Measurements from ENCODE around the gene RTP4. TPM values are rescaled to one million over a fixed set of nuclear protein-coding genes. Genes with fewer than 3 reads are reported as not detected.
A peak's percentile ranks its signal among the peaks of the same experiment; 100 is the strongest.

Gene RTP4
- 4.4 and 5.2 TPM in 2 replicates for total RNA-seq (2014; rRNA removed; shearing (Covaris generic))

- peak; percentile 79 for DNase-seq (ENCODE audit: low read depth)
Measured at GRCh38 chr3:187368251-187369088, at the start of gene RTP4. TSS of gene RTP4 (plus strand) at chr3:187368385. CDS start at chr3:187368442, 57 bp downstream.

DNA sequence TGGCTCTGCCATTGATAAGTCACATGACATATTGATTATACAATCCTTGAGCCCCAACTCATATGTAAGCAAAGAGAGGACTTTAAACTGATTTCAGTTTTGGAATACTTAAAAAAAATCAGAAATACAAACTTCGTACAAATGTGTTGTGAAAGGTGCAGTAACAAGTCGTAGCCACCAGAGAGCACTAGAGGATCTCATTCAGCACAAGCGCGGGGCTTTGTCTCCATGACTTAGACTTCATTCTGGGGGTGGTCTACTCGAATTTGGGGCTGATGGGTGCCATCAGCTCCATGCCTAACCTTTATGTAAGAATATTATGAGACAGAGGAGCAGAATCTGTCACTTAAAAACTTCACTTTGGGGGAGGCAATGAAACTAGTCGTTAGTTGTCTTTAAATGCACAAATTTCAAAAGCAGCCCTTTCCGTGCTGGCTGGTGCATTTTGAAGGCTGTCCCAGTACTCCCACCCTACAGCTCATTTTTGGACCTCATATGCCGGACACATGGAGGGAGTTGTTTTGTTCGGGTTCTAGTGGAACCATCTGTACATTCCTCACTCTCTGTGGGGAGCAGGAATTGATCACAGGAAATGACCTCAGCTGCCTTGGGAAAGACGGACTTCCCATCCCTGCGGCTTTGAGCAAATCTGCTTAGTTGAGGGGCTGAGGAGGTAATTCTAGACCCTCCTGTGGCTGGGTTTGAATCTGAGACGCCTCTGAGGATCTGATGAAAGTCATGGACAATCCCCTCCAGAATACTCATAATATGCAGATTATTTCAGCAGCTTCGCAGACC lies 49.2 kb upstream of the RTP4 start:
- peak; percentile 57 for DNase-seq (ENCODE audit: low read depth)

DNA sequence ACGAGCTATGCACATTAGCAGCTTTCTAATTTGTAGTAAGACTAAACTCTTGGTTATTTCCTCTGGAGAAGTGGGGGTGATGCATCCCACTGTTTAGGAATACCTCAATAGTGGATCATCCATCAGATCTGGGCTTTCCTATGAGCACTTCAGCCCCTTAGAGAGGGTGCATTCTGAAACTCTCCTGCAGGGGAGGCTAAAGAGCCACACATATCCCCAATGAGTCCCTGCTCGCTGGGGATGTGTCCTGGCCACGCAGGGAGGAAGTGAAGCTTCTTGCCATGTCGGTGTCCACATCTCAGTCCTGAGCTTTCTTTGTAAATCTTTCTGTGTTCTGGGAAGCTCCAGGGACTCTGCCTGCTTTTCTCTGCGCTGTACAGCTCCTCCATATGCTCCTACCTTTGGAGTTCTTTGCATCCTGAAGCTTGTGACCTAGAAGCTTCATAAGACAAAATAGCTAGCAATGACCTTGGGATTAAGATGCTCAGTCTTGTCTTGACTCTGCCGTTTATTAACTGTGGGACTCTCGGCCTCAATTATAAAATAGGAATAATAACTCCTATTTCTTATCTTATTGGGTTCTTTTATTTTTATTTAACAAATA lies 48.4 kb upstream of the RTP4 start:
- DNase-seq (ENCODE audit: low read depth), result peak; percentile 51

- no peak for DNase-seq (ENCODE audit: low read depth)
Measured at GRCh38 chr3:187321766-187322165, 46.4 kb upstream of the RTP4 start.

DNA sequence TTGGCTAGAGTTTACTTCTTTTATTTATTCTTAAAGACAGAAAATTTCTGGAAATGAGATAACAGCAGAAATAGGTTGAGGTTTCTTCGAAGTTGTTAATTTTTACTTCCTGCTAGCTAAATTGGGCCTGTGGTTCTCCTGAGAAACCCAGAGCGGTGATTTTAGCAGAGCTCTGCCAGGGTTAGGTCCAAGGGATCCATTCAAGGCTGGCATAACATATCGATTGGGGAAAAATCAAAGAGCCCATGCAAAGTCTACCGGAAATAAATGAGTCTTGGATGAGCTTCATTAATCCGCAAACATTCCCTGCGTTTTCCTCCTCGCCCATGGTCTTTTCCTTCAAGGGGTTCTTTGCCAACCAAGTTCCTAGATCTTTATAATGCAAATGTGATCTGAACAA lies 45.9 kb upstream of the RTP4 start:
- DNase-seq (ENCODE audit: low read depth), result no peak

DNA sequence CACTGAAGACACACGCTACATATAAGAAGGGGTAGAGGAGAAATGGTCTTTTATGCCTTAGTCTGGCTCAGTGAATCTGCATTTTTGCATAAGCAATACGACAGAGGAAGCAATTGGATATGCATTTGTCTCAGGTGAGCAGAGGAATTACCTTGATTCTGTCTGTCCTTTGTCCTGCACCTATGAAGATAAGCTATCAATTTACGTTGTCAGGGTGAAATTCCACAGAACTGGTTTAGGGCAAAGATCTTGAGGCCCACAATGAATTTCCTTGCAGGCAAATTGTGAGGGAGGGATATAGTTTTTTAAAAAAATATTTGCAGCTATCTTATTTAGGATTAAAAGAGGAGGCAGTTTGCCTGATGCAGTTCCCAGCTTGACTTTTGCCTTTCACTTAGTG lies 45.1 kb upstream of the RTP4 start:
- no peak for DNase-seq (ENCODE audit: low read depth)

- DNase-seq (ENCODE audit: low read depth), result no peak
Measured at GRCh38 chr3:187325632-187326031, 42.6 kb upstream of the RTP4 start.

- no peak for DNase-seq (ENCODE audit: low read depth)
Measured at GRCh38 chr3:187327845-187328244, 40.3 kb upstream of the RTP4 start.

DNA sequence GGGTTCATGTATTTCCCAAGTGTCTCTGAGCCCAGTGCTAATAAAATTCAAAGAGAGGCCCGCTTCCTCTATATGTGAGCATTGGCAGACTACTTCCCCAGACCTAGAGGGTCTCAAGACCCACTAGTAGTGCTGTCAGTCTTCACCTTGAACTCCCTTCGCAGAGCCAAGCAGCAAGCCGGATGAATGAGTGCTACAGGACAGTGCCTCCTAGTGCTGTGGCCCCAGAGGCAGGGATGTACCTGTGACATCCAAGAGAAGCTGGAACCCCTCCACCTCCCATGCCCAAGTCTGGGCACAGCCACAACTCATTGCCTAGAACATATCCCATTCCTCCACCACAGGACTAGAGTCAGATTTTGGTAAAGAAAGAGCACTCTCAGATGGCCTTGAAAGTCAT lies 39.5 kb upstream of the RTP4 start:
- no peak for DNase-seq (ENCODE audit: low read depth)

DNA sequence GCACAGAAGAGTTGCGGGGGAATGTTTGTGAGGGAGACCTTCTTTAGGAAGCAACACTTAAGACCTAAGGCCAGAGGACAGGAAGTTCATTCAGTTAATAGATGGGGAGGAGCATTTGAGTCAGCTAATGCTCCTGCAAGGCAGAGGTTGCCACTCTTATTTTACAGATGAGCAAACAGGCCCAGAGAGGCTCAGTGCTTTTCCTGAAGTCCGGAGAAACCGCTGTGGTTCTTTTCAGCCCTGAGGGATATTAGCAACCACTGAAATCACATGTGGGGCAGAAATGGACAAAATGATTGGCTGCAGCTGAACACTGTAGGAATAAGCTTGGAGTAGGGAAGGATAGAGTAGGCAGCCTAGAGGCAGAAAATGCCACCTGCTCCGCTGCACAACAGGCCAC lies 33.3 kb upstream of the RTP4 start:
- peak; percentile 5 for DNase-seq (ENCODE audit: low read depth)

GRCh38 chr3:187336322-187336721 lies 31.9 kb upstream of the RTP4 start:
- DNase-seq (ENCODE audit: low read depth), result no peak

GRCh38 chr3:187340578-187340977 lies 27.6 kb upstream of the RTP4 start:
- no peak for DNase-seq (ENCODE audit: low read depth)

GRCh38 chr3:187342255-187342654 lies 25.9 kb upstream of the RTP4 start:
- DNase-seq (ENCODE audit: low read depth), result no peak

GRCh38 chr3:187343670-187344069 lies 24.5 kb upstream of the RTP4 start:
- DNase-seq (ENCODE audit: low read depth), result no peak

DNA sequence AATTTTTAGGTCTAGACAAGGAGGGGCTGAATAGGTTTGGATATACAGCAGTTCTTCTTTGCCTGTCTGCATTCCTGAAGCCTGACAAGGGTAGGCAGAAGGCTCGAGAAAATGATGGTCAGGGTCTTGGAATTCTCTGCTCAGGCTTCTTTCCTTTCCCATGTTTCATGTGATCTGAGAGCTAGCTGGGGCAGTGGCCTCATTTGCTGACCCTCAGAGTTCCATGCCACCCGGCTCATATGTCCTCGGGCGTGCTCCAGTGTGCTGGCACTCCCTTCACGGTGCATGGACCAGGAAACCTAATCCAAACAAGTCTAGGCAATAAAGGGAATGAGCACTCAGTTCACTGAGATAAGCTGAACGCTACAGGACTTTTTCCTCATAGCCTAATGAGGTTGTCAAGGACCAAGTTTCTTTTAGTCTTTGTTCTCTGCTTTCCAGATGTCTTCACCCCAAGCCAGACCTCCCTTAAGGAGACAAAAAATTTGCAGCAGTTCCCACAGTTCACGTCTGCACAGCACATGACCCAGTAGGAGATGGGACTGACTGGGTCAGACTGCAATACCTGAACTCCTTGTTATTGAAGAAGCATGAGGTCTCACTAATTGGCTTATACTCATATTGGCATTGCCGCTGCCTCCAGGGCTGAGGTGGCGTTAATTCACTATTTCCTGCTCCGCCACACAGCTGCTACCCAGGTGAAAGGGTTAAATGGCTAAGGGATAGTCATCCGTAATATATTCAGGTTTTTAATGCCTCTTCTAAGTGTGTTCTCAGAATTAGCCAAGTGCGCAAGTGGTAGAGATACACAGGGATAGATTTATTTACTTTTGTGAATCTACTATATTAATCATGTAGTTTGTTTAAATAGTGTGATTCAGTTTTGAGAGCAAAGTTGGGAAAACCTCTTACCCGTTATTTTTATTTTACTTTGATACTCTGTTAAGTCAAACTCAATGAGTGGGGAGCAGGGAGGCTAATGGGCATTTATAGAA lies 15.3 kb upstream of the RTP4 start:
- no peak for DNase-seq (ENCODE audit: low read depth)

- no peak for DNase-seq (ENCODE audit: low read depth)
Measured at GRCh38 chr3:187358068-187358467, 10.1 kb upstream of the RTP4 start.

- DNase-seq (ENCODE audit: low read depth), result no peak
Measured at GRCh38 chr3:187359798-187360486, 8.2 kb upstream of the RTP4 start.

DNA sequence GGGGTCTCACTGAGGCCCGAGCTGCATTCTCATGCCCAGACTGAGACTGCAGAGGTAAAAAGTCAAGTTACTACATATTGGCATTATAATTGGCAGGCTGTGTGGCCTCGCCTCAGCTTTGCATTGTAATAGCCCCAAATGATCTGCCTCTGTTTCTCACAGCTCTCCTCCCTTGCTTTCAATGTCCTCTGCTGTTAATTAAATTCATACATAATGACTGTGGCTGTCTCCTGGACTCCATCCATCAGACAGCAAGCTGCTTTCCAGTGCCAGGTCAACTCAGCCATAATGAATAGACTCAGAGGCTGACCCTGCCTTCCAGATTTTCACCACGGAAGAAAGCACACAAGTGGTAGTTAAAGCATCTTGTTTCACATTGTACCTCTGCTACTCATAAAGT lies 7.6 kb upstream of the RTP4 start:
- DNase-seq (ENCODE audit: low read depth), result no peak

DNA sequence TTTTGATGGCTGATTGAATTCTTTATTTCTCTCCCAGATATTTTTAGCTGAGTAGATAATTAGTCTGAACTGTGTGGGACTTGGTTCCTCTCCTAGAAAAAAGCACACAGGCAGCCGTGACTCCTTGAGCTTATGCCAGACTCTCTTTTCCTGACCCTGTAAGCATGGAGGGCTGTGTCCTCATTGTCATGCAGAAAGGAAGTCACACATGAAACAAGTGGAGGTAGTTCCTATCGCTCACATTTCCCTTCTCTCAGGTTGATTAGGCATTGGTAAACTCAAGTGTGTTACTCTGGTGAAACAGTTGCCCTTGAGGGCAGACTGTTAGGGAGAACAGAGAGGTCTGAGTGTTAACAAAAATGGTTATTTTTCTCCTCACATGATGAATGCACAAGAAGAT lies 6.3 kb upstream of the RTP4 start:
- no peak for DNase-seq (ENCODE audit: low read depth)

DNA sequence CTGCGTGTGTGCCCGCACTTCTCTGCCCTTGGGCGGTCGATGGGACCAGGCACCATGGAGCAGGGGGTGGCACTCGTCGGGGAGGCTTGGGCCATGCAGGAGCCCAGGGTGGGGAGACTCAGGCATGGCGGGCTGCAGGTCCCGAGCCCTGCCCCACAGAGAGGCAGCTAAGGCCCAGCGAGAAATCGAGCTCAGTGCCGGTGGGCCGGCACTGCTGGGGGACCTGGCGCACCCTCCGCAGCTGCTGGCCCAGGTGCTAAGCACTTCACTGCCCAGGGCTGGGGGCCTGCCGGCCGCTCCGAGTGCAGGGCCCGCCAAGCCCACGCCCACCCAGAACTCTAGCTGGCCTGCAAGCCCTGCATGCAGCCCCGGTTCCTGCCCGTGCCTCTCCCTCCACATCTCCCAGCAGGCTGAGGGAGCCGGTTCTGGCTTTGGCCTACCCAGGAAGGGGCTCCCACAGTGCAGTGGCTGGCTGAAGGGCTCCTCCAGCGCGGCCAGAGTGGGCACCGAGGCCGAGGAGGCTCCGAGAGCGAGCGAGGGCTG lies 553 bp upstream of the RTP4 start:
- no peak for DNase-seq (ENCODE audit: low read depth)

GRCh38 chr3:187369089-187369447 lies 883 bp downstream of the RTP4 start:
- DNase-seq (ENCODE audit: low read depth), result peak; percentile 1

Data from RPMI7951 (cell line).